GM20431 (cell line): ENCODE data around the gene CDC25B.

Experiments used
- in situ Hi-C: fragments of 300-500 bp; cut with MseI, MboI; formaldehyde crosslinking; loops from one replicate; pipeline ENCODE4 v1.15.0; 2020; ENCODE audit warnings: low sequenced_read_pairs; ENCODE audit not compliant: unreplicated experiment

CDC25B gene

DNA sequence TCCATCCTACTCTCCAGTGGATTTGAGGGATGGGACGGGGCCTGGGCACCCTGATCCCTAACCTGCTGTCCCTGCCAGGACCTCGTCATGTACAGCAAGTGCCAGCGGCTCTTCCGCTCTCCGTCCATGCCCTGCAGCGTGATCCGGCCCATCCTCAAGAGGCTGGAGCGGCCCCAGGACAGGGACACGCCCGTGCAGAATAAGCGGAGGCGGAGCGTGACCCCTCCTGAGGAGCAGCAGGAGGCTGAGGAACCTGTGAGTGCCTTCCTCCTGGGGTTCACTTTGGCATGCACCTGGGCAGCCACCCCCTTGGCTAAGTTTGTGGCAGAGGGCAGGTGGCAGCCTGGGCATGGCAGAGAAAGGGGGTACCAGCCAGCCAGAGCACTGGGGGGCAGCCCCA is 5.7 kb downstream of the CDC25B start:
- in situ Hi-C loops = no loop called here

DNA sequence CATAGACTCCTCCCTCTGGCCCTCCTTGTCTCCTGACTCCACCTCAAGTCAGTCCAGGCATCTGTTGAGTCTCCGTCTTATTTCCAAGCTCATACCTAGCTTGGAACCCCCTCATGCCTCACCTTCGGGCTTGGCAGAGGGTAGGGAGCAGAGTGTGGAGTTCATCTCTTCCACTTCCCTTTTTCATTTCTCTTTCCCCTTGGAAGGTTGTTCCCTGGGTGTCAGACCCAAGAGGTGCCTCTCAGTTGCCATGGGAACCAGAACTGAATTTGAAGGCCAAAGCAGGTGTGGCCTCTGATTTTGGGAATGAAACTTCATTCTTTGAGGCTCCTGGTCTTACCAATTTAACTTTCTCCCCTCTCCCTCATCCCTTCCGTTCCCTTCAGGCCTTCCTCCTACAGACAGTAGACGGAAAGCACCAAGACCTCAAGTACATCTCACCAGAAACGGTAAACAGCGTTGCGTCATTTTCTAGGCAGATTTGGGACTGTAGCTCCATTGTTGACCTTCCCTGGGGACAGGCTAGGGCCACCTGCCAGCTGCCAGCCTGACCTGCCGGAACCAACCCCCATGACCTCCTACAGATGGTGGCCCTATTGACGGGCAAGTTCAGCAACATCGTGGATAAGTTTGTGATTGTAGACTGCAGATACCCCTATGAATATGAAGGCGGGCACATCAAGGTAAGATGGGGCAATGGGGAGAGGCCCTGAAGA is 6.6 kb downstream of the CDC25B start:
- in situ Hi-C loops = no loop called here

DNA sequence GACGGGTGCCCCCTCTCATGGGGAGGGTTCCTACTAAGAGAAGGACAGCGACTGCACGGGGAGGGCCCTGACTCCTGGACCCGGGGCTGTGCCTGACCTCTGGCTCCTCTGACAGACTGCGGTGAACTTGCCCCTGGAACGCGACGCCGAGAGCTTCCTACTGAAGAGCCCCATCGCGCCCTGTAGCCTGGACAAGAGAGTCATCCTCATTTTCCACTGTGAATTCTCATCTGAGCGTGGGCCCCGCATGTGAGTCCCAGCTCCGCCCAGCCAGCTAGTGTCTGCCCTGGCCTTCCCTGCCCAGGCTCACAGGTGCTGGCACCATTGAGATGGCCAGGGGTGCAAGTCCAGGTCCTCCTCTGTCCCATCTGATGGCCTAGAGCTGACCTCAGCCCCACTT is 7.2 kb downstream of the CDC25B start:
- in situ Hi-C loops = no loop called here

DNA sequence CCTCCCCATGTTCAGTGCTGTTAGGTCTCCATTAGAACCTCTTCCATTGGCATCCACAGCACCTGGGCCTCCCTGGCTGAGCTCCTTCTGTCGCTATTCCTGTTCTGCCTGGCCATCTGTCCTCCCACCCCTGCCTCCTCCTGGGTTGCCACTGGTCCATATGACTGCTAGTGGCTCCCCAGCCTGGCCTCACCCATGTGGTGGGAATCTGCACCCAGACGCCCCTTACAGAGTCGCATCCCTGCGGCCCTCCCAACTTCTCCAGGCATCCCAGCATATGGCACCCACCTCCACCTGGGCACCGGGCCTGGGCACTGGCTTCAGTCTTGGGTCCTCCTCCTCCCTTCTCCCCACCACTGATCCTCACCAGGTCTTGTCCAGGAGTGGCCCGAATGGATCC is 7.7 kb downstream of the CDC25B start:
- in situ Hi-C loops = no loop called here

DNA sequence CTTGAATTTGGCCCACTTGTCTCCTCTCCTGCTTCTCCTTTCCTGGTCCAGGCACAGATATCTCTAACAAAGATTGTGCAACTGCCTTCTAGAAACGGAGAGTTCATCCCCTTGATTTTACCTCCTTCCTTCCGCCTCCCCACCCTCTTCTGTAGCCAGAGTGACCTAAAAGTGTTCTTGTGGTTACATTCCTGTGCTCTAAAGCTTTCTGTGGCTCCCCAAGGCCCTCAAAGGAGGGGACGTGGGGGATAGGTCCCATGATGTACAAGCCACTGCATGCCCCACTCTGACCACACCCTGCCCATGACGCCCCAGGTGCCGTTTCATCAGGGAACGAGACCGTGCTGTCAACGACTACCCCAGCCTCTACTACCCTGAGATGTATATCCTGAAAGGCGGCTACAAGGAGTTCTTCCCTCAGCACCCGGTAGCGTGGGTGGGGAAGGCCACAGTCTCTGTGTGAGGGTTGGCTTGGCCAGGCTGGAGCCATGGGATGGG is 8.2 kb downstream of the CDC25B start:
- in situ Hi-C loops = no loop called here

DNA sequence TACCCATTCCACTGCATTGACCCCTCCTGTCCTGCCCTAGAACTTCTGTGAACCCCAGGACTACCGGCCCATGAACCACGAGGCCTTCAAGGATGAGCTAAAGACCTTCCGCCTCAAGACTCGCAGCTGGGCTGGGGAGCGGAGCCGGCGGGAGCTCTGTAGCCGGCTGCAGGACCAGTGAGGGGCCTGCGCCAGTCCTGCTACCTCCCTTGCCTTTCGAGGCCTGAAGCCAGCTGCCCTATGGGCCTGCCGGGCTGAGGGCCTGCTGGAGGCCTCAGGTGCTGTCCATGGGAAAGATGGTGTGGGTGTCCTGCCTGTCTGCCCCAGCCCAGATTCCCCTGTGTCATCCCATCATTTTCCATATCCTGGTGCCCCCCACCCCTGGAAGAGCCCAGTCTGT is 8.7 kb downstream of the CDC25B start:
- in situ Hi-C loops = no loop called here

DNA sequence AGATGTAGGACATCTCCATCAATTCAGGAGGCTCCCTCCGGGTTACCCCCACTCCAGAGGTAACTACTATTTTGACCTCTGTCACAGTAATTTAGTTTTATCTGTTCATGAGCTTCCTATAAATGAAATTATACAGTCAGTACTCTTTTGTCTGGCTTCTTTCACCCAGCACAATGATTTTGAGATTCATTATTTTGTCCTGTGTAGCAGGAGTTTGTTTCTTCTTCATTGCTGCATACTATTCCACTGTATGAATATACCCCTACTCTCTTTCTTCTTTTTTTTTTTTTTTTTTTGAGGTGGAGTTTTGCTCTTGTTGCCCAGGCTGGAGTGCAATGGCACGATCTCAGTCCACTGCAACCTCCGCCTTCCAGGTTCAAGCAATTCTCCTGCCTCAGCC is 12.4 kb downstream of the CDC25B start:
- in situ Hi-C loops = no loop called here

DNA sequence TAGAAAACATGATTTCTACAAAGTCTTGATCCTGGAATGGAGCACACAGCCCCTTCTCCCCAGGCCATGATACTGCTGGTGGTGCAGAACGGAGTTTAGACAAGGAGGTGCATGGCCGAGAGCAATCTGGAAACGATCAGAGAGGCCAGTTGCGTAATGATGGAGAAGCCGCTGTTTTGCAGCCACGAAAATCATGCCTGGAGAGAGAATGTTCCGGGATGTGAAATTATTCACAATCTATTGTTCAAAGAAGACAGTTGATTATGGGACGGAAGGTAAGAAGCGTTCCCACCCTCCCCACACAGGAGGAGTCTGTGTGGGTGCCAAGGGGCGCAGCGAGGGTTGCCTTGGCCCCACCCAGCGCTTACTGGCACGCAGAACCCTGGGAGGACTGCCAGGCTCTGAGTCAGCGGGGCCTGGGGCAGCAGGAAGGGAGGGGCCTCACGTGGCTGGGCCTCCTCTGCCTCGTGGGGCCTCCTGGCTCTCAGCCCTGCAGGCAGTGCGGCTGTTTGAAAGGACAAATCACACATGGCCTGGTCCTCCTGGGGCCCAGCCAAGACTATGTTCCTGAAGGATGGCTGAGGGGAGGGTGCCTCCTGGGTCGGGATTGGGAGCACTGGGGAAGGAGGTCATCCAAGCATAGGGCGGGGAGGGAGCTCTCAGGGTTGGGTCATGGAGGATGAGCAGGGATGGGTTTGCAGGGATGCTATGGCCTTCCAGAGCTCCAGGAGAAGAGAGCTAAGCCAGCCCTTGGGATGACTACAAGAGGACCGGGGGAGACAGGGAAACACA is 15.6 kb downstream of the CDC25B start:
- in situ Hi-C loops = no loop called here

DNA sequence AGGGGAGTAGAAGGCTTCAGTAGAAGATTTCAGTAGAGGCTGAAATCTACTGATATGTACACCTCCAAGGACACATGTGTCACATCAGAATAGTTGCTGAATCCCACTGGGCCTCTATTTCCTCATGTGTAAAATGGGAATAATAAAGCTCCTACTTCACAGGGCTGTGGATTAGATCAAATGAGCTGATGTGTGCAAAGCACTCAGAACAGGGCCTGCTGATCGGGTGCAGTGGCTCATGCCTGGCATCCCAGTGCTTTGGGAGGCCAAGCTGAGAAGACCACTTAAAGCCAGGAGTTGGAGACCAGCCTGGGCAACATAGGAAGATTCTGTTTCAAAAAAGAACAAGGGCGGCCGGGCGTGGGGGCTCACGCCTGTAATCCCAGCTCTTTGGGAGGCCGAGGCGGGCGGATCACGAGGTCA is 16.2 kb downstream of the CDC25B start:
- in situ Hi-C loops = no loop called here

DNA sequence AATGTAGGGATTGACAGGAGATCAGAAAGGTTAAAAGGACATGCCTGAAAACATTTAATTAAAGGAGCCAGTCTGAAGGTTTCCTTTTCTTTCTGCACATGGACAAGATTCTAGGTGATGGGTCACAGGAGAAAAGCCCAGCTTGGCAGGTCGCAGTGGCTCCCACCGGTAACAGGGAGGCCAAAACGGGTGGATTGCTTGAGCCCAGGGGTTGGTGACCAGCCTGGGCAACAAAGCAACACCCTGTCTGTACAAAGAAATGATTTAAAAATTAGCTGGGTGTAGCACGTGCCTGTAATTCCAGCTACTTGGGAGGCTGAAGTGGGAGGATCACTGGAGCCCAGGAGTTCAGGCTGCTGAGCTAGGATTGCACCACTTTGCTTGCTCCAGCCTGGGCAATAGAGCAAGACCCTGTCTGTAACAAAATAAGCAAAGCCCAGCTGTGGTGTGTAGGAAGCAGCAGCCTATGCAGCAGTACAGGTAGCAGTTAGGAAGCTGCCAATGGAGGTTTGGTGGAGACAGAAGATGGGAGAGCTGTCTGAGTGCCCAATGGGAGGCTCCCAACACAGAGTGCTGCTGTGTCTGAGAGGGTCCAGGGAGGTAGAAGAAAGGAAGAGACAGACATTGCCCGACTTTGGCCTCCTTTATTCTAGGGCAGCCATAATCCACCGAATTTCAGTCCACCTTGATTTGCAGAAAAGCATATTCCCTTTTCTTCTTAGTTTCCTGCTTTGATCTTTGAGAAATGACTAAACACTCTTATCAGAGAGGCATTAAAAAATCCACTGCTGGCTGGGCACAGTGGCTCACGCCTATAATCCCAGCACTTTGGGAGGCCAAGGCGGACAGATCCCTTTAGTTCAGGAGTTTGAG is 17.1 kb downstream of the CDC25B start:
- in situ Hi-C loops = no loop called here

DNA sequence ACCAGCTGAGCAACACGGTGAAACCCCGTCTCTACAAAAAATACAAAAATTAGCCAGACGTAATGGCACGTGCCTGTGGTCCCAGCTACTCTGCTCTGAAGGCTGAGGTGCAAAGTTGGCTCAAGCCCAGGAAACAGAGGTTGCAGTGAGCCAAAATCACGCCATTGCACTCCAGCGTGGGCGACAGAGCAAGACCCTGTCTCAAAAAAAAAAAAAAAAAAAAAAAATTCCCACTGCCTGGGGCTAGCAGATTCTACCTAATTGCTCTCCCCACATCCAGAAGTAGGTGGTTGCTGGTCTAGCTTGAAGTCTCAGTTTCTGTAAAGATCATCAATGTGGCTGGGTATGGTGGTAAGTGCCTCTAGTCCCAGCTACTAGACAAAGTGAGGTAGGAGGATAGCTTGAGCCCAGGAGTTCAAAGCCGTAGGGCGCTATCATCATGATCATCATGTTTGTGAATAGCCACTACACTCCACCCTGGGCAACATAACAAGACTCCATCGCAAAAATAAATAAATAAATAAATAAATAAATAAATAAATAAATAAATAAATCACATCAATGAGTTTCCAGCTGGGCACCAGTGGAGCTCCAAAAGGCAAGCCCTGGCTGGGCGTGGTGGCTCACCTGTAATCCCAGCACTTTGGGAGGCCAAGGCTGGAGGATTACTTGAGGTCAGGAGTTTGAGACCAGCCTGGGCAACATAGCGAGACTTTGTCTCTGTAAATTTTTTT is 17.9 kb downstream of the CDC25B start:
- in situ Hi-C loops = no loop called here

DNA sequence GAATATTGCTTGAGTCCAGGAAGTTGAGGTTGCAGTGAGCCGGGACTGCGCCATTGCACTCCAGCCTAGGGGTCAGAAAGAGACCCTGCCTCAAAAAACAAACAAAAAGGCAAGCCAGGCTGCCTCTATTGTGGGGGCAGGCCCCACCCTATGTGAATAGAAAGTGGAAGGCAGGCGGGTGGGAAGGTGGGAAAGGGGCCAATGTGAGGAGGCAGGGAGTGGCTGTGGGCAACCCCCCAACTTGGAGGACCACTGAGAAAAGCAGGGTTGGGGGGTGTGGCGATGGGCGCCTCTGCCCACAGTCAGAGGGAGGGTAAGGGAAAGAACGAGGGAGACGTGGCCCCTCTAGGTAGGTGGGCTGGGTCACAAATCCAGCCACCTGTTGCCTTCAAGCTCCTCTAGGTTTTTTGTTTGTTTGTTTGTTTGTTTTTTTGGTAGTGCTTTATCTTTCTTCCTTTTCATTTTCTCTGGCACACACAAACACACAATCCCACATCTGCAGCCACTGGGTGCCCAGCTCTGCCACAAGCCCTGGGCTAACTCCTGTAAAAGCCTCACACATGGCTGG is 18.9 kb downstream of the CDC25B start:
- in situ Hi-C loops = no loop called here

DNA sequence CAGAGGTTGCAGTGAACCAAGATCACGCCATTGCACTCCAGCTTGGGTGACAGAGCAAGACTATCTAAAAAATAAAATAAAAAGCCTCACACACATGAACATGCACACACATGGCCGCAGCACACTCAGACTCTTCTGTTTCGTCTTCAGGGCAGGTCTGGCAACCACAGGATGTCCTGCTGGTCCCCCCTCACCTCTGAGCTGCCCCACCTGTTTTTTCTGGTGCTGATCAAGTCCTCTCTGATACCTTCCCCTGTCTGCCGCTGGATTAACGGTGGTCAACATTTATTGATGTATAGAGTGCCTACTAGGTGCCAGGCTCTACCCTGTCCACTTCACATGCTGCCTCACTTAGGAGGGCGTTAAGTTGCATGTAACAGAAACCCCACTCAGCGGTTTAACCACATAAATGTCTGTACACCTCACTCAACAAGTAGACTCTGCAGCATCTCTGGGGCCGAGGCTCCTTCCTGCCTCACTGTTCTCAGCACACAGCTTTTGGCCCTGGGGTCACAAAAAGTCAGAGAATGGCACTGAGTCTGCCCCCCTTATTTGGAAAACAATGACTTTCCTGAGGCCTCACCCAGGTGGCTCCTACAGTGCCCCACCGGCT is 19.7 kb downstream of the CDC25B start:
- in situ Hi-C loops = no loop called here

DNA sequence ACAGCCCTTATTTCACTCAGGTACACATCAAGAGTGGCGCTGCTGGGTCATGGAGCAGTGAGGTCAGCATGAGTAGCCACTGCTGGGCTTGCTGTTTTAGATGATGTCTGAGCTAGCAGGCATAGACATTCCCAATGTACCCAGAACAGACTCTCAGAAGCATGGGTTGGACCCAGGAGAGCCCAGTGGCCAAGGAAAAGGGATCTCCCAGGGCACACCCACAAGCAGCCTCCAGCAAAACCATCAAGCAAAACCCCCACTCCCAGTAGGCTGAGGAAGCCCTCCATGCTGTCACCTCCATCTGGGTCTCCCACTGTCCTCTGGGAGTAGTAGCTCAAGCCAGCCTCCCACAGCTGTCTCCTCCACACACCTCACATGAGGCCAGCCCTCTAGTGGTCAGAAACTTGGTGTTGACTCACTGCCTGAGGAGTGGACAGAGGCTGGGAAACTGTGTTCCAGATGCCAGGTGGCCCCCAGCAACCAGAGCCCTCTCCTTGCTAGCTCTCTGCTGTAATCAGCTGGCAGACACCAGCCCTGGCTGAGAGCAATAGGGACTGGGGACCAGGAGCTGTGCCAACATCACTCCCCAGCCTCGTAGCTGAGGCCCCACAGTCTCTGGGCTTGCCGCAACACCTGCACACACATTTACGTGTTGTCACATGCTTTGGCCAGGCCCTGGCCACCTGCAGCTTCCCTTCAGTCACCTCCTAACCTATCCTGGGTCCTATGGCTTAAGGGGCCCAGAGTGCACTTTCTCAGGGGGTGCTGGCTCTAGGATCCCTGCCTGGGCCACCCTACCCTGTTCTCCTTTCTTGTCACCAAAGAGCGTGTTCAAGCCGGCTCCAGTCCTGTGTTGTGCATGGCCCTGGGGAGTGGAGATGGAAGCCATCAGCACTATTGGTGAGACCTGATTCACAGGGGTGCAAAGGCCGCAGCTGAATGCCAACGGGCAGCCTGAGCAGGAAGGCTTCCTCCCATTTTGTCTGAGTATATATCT is 22.3 kb downstream of the CDC25B start:
- in situ Hi-C loops = no loop called here

DNA sequence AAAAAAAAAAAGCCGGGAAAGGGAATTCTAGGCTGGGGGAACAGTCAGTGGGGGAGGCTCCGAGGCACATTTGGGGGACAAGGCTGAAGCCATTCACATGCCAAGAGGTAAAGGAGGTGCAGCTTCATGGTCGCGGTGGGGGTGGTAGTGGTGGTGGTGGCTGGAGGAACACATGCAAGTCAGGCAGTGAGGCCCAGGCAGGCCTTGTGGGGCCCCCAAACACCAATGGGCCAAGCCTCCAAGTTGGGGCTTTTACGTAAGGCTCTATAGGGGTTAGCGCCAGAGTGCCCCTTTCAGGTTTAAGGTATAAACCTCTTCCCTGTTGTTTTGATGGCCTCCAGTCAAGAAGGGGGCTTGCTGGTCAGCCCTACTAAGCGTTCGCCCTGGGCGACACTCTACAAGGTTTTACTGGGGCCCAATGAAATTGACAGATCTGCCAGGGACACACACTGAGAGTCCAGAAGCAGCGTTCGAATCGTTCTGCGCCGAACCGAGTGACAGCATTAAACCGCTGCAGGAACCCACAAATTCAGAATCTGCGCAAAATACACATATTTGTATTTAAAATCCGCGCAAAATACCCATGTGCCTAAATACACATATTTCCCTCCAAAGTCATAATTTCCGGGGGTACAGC is 23.4 kb downstream of the CDC25B start:
- in situ Hi-C loops = no loop called here

DNA sequence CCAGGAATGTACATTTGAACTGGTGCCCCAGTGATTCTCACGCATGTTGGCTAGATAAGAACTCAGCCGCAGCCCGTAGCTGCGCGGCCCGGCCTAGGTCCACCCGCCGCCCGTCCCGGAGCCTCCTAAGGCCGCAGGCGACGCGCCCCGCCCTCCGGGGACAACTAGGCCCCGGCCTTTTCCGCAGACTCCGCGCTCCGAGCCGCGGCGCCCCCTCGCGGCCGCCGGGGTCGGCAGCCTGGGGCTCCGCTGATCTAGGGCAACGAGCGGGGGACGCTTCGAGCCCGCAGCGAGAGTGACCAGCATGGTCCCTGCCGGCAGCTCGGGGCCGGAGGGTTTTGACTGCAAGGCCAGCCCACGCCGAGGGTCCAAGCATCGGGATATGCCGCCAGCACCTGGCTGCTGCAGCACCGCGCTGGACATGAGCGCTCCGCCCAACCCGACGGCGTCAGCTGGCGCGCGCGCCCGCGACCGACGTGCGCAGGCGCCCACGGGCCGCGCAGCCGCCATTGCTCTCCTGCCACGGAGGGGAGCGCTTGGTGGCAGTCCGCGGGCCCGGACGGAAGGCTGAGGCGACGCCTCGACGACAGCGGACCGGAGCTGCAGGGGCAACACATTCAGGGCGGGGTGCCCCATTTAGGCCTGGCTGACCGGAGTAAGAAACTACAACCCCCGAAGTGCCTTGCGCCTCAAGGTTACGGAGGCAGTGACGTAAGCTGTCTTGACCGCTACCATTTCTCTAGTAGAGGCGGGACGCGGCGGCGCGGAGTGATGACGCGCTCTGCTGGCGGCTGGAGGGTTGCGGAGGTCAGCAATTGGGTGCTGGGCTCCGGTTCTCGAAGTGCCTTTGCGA is 24.2 kb downstream of the CDC25B start, which contains the start of gene AP5S1:
TSS of gene AP5S1 (plus strand) at position 500 of the 853 bp plus-strand sequence. CDS start 1,571 bp downstream, outside the sequence.
- in situ Hi-C loops = no loop called here
